Caco-2 (cell line): ENCODE data around the gene CFAP157. TPM values are rescaled to one million over a fixed set of nuclear protein-coding genes. Genes with fewer than 3 reads are reported as not detected.

Source experiments
- BruUV-seq: library from RNA; stranded (reverse); fragments of 400-500 nt; replicated peaks from 2 replicates; lab custom pipeline; 2021; lab: Mats Ljungman, UMichigan
- CTCF ChIA-PET: fragments of 300-600 bp; sonication (Branson Sonifier 250); formaldehyde crosslinking; loops from one replicate; lab custom pipeline; 2022; ENCODE audit warnings: antibody characterized with exemption; lab: Charles Lee
- POLR2A ChIA-PET: fragments of 300-600 bp; sonication (Branson Sonifier 250); formaldehyde crosslinking; loops from one replicate; lab custom pipeline; 2022; ENCODE audit warnings: antibody characterized with exemption; lab: Charles Lee
- DNase-seq, 2 experiments: peaks; one replicate each; pipeline versions ENCODE4 v3.0.0 to v3.0.0-alpha.2; 2020 to 2022
- H3K27me3 ChIP-seq: replicated peaks from 2 replicates; pipeline ENCODE4 v1.6.0; 2011; ENCODE audit warnings: low read length; ENCODE audit not compliant: control insufficient read depth, insufficient read depth
- H3K36me3 ChIP-seq: 2 replicates; pipeline ENCODE4 v1.5.1; 2011; ENCODE audit warnings: low read length; ENCODE audit not compliant: control insufficient read depth, insufficient read depth
- H3K4me1 ChIP-seq: fragments of 250-450 bp; sonication (Bioruptor Pico); 2 replicates; pipeline ENCODE4 v1.5.1; 2020; ENCODE audit warnings: mild to moderate bottlenecking
- H3K4me3 ChIP-seq: 2 replicates; pipeline ENCODE4 v1.5.1; 2011; ENCODE audit warnings: low read depth, mild to moderate bottlenecking, control low read depth, low read length
- H3K9me3 ChIP-seq: fragments of 250-450 bp; sonication (Bioruptor Pico); 2 replicates; pipeline ENCODE4 v1.5.1; 2020; ENCODE audit warnings: mild to moderate bottlenecking, moderate library complexity
- H3K27ac Mint-ChIP-seq: one replicate; pipeline ENCODE4 v1.8.0; 2022; ENCODE audit warnings: mixed read lengths; ENCODE audit not compliant: unreplicated experiment
- H3K27me3 Mint-ChIP-seq: one replicate; pipeline ENCODE4 v1.8.0; 2022; ENCODE audit warnings: mixed read lengths; ENCODE audit not compliant: insufficient read depth, unreplicated experiment
- H3K36me3 Mint-ChIP-seq: one replicate; pipeline ENCODE4 v1.8.0; 2022; ENCODE audit warnings: mild to moderate bottlenecking, mixed read lengths; ENCODE audit not compliant: insufficient read depth, unreplicated experiment
- H3K4me1 Mint-ChIP-seq: one replicate; pipeline ENCODE4 v1.8.0; 2022; ENCODE audit warnings: low read depth, mixed read lengths; ENCODE audit not compliant: unreplicated experiment
- H3K4me3 Mint-ChIP-seq: one replicate; pipeline ENCODE4 v1.8.0; 2022; ENCODE audit warnings: mild to moderate bottlenecking, moderate library complexity, mixed read lengths; ENCODE audit not compliant: unreplicated experiment
- H3K9me3 Mint-ChIP-seq: one replicate; pipeline ENCODE4 v1.8.0; 2022; ENCODE audit warnings: mixed read lengths; ENCODE audit not compliant: unreplicated experiment
- CTCF ChIP-seq, 2 experiments: fragments of 200-600 bp in 1 of 2; IDR thresholded peaks; 1 replicate in 1 of 2; 2 replicates in 1 of 2; pipeline versions ENCODE4 v1.5.1 to v1.8.0; 2011 to 2022; ENCODE audit warnings: antibody characterized with exemption in 1 of 2, control low read depth in 1 of 2, inconsistent platforms in 1 of 2, low read depth in 1 of 2, low read length in 1 of 2, mild to moderate bottlenecking in 1 of 2, moderate library complexity in 1 of 2; ENCODE audit not compliant: insufficient read depth in 1 of 2, severe bottlenecking in 1 of 2, unreplicated experiment in 1 of 2
- intact Hi-C: fragments of 100-400 bp; cut with micrococcal nuclease; formaldehyde crosslinking; loops from one replicate; pipeline ENCODE4 v1.10.0; 2022; ENCODE audit not compliant: unreplicated experiment
- total RNA-seq: library from RNA; stranded (reverse); gene quantifications from 2 replicates; pipeline ENCODE4 v1.2.3, GENCODE V29; 2022

CFAP157 gene
- total RNA-seq, 1 experiment from 2014 or later: not detected

- Histone ChIP-seq H3K27me3 (no peaks in the 10 kb centered on the region; the same call in 1 of the 2 replicates), H3K4me3 (no peak overlapping the region), H3K9me3 (no peaks in the 10 kb centered on the region), H3K4me1 (no peaks in the 10 kb centered on the region), H3K36me3 (no peaks in the 10 kb centered on the region)
- Mint-ChIP-seq H3K4me3 (peak overlapping the region; percentile 53), H3K9me3 (no peaks in the 10 kb centered on the region), H3K27ac (peak overlapping the region; percentile 32), H3K27me3 (peaks cover 6% of the 10 kb centered on the region), H3K4me1 (no peaks in the 10 kb centered on the region), H3K36me3 (no peaks in the 10 kb centered on the region)
- intact Hi-C loops: no loop called here
- ChIA-PET CTCF (interaction anchor here (0.6 kb wide), 1 partner anchor 59 kb away, joined by 3 read pairs; no protein-coding TSS in a partner anchor), POLR2A (no interaction called here)
- BruUV-seq: no TSS peak
- TF ChIP-seq CTCF (IDR thresholded peaks at IDR 0.05; ENCODE audit: insufficient read depth in 1 of 2, low read depth in 1 of 2, low read length in 1 of 2, severe bottlenecking in 1 of 2, unreplicated experiment in 1 of 2): no peak
- peak; percentile 43 to 78 for DNase-seq
Observed at GRCh38 chr9:127741831-127742434, 35.1 kb downstream of the CFAP157 start.

- Mint-ChIP-seq H3K36me3 (no peaks in the 10 kb centered on the region), H3K9me3 (no peaks in the 10 kb centered on the region), H3K4me3 (peak overlapping the region; percentile 53), H3K4me1 (no peaks in the 10 kb centered on the region), H3K27me3 (peaks cover 9% of the 10 kb centered on the region), H3K27ac (peak overlapping the region; percentile 32)
- TF ChIP-seq CTCF (IDR thresholded peaks at IDR 0.05; ENCODE audit: insufficient read depth in 1 of 2, low read depth in 1 of 2, low read length in 1 of 2, severe bottlenecking in 1 of 2, unreplicated experiment in 1 of 2): no peak
- ChIA-PET POLR2A (no interaction called here), CTCF (interaction anchor here (0.6 kb wide), 1 partner anchor 59 kb away, joined by 3 read pairs; no protein-coding TSS in a partner anchor)
- intact Hi-C loops: no loop called here
- no peaks in the 10 kb centered on the region; the same call in 1 of the 2 replicates for H3K27me3 ChIP-seq
- no peaks in the 10 kb centered on the region for H3K9me3 ChIP-seq
- BruUV-seq: no TSS peak
- H3K4me1 ChIP-seq: no peaks in the 10 kb centered on the region
- peak; percentile 51 to 77 for DNase-seq
- no peaks in the 10 kb centered on the region for H3K36me3 ChIP-seq
- H3K4me3 ChIP-seq: no peak overlapping the region
Observed at GRCh38 chr9:127742435-127743088, 35.8 kb downstream of the CFAP157 start.

GRCh38 chr9:127744398-127745110, 37.8 kb downstream of the CFAP157 start:
- BruUV-seq: no TSS peak
- POLR2A ChIA-PET: no interaction called here
- H3K4me3 Mint-ChIP-seq: no peak overlapping the region

More at GRCh38 chr9:127744398-127745110, 37.8 kb downstream of the CFAP157 start:
- Histone ChIP-seq H3K36me3 (no peaks in the 10 kb centered on the region), H3K4me3 (no peak overlapping the region), H3K9me3 (no peaks in the 10 kb centered on the region), H3K4me1 (no peaks in the 10 kb centered on the region), H3K27me3 (no peaks in the 10 kb centered on the region; the same call in 1 of the 2 replicates)
- Mint-ChIP-seq H3K27ac (no peak overlapping the region), H3K36me3 (no peaks in the 10 kb centered on the region), H3K27me3 (peaks cover 9% of the 10 kb centered on the region), H3K4me1 (no peaks in the 10 kb centered on the region), H3K9me3 (no peaks in the 10 kb centered on the region)
- no peak for TF ChIP-seq CTCF (IDR thresholded peaks at IDR 0.05; ENCODE audit: insufficient read depth in 1 of 2, low read depth in 1 of 2, low read length in 1 of 2, severe bottlenecking in 1 of 2, unreplicated experiment in 1 of 2)
- CTCF ChIA-PET: interaction anchor here (0.6 to 2.7 kb wide), 3 partner anchors 10 to 118 kb away, joined by 3 to 10 read pairs (median 6); partner anchors contain the start of gene TOR2A
- intact Hi-C loops: no loop called here
- DNase-seq: no peak
